Measurements from ENCODE around the gene MYH14. TPM values are rescaled to one million over a fixed set of nuclear protein-coding genes. Genes with fewer than 3 reads are reported as not detected.

MYH14 gene
- polyA plus RNA-seq, 1 of the 3 experiments (the other 2 are of a cell fraction): 0.02 TPM

- 41% methylated on average over 17 of the region's 19 CpGs for WGBS (ENCODE audit: low lambda C conversion rate)
- POLR2A ChIA-PET: no interaction called here
- no peaks in the 10 kb centered on the region for H3K79me2 ChIP-seq (ENCODE audit: insufficient read depth)
- no peaks in the 10 kb centered on the region for H3K9me3 ChIP-seq
- no peak overlapping the region for H3K9ac ChIP-seq
- no peaks in the 10 kb centered on the region for H4K20me1 ChIP-seq (ENCODE audit: insufficient read depth)
- H3K27ac ChIP-seq (ENCODE audit: low read depth in 2 of 2, low read length in 1 of 2): no peak overlapping the region
- H3K4me1 ChIP-seq (ENCODE audit: control insufficient read depth in 1 of 2, insufficient read depth in 2 of 2, low read depth in 1 of 2, low read length in 1 of 2): no peaks in the 10 kb centered on the region
- H3F3A ChIP-seq (replicated peaks; ENCODE audit: insufficient read depth): no peaks in the 10 kb centered on the region
- no peak overlapping the region for H3K4me3 ChIP-seq (ENCODE audit: low read depth in 2 of 2, low read length in 1 of 2)
- H3K4me2 ChIP-seq: no peak overlapping the region
- DNase-seq: no peak
- CTCF ChIA-PET: interaction anchor here (0.8 to 2.5 kb wide), 2 partner anchors 10 to 80 kb away, joined by 3 to 12 read pairs; partner anchors contain the start of gene KCNC3
- peaks cover 56% of the 10 kb centered on the region for H3K27me3 ChIP-seq (ENCODE audit: insufficient read depth)
- no peak for TF ChIP-seq GATA2 (CRISPR knock-in tag; IDR thresholded peaks at IDR 0.05)
- TF ChIP-seq EP300 (IDR thresholded peaks at IDR 0.05; ENCODE audit: borderline replicate concordance in 1 of 2, low read depth in 1 of 2, low read length in 1 of 2): no peak
- TF ChIP-seq MAX (IDR thresholded peaks at IDR 0.05; ENCODE audit: low read depth): no peak
- H3K9me2 ChIP-seq: no peaks in the 10 kb centered on the region
- H2AFZ ChIP-seq (ENCODE audit: low read depth): no peak overlapping the region
- H3K36me3 ChIP-seq (replicated peaks in 1 of 2; ENCODE audit: control insufficient read depth in 1 of 2, insufficient read depth in 2 of 2, low read length in 1 of 2): no peaks in the 10 kb centered on the region
Measured at GRCh38 chr19:50248826-50249225, 45.4 kb downstream of the MYH14 start.

GRCh38 chr19:50249636-50250035 lies 46.2 kb downstream of the MYH14 start:
- Histone ChIP-seq H3F3A (replicated peaks; ENCODE audit: insufficient read depth) (no peaks in the 10 kb centered on the region), H3K27ac (ENCODE audit: low read depth in 2 of 2, low read length in 1 of 2) (no peak overlapping the region), H3K4me2 (no peak overlapping the region), H2AFZ (ENCODE audit: low read depth) (no peak overlapping the region), H3K27me3 (ENCODE audit: insufficient read depth) (peaks cover 54% of the 10 kb centered on the region), H4K20me1 (ENCODE audit: insufficient read depth) (no peaks in the 10 kb centered on the region), H3K4me3 (ENCODE audit: low read depth in 2 of 2, low read length in 1 of 2) (no peak overlapping the region), H3K36me3 (replicated peaks in 1 of 2; ENCODE audit: control insufficient read depth in 1 of 2, insufficient read depth in 2 of 2, low read length in 1 of 2) (no peaks in the 10 kb centered on the region), H3K9ac (no peak overlapping the region), H3K9me3 (no peaks in the 10 kb centered on the region), H3K4me1 (ENCODE audit: control insufficient read depth in 1 of 2, insufficient read depth in 2 of 2, low read depth in 1 of 2, low read length in 1 of 2) (no peaks in the 10 kb centered on the region), H3K9me2 (no peaks in the 10 kb centered on the region), H3K79me2 (ENCODE audit: insufficient read depth) (no peaks in the 10 kb centered on the region)
- TF ChIP-seq TEAD4 (IDR thresholded peaks at IDR 0.05; ENCODE audit: borderline replicate concordance, insufficient read depth) (no peak), GABPA (IDR thresholded peaks at IDR 0.05; ENCODE audit: low read depth) (no peak), YY1 (IDR thresholded peaks at IDR 0.05; ENCODE audit: low read depth) (no peak), SIN3A (IDR thresholded peaks at IDR 0.05; ENCODE audit: borderline replicate concordance, low read depth, low read length) (no peak), MAX (IDR thresholded peaks at IDR 0.05; ENCODE audit: low read depth) (no peak), CHD2 (IDR thresholded peaks at IDR 0.05; ENCODE audit: low read length, partially characterized antibody) (no peak)
- TF ChIP-seq, protein P1, sequence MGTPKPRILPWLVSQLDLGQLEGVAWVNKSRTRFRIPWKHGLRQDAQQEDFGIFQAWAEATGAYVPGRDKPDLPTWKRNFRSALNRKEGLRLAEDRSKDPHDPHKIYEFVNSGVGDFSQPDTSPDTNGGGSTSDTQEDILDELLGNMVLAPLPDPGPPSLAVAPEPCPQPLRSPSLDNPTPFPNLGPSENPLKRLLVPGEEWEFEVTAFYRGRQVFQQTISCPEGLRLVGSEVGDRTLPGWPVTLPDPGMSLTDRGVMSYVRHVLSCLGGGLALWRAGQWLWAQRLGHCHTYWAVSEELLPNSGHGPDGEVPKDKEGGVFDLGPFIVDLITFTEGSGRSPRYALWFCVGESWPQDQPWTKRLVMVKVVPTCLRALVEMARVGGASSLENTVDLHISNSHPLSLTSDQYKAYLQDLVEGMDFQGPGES (IDR thresholded peaks at IDR 0.05; ENCODE audit: low read depth, low read length): no peak
- TF ChIP-seq, protein P2, sequence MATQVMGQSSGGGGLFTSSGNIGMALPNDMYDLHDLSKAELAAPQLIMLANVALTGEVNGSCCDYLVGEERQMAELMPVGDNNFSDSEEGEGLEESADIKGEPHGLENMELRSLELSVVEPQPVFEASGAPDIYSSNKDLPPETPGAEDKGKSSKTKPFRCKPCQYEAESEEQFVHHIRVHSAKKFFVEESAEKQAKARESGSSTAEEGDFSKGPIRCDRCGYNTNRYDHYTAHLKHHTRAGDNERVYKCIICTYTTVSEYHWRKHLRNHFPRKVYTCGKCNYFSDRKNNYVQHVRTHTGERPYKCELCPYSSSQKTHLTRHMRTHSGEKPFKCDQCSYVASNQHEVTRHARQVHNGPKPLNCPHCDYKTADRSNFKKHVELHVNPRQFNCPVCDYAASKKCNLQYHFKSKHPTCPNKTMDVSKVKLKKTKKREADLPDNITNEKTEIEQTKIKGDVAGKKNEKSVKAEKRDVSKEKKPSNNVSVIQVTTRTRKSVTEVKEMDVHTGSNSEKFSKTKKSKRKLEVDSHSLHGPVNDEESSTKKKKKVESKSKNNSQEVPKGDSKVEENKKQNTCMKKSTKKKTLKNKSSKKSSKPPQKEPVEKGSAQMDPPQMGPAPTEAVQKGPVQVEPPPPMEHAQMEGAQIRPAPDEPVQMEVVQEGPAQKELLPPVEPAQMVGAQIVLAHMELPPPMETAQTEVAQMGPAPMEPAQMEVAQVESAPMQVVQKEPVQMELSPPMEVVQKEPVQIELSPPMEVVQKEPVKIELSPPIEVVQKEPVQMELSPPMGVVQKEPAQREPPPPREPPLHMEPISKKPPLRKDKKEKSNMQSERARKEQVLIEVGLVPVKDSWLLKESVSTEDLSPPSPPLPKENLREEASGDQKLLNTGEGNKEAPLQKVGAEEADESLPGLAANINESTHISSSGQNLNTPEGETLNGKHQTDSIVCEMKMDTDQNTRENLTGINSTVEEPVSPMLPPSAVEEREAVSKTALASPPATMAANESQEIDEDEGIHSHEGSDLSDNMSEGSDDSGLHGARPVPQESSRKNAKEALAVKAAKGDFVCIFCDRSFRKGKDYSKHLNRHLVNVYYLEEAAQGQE (IDR thresholded peaks at IDR 0.05; ENCODE audit: low read depth, low read length): no peak
- DNase-seq: no peak
- ChIA-PET CTCF (interaction anchor here (0.9 to 2.5 kb wide), 2 partner anchors 9 to 79 kb away, joined by 4 to 12 read pairs; partner anchors contain the start of gene KCNC3), POLR2A (no interaction called here)
- WGBS (ENCODE audit: low lambda C conversion rate): 5% methylated on average over 16 of the region's 16 CpGs

Measured in SK-N-SH (cell line).